ENCODE data around the gene TDRD12. TPM values are rescaled to one million over a fixed set of nuclear protein-coding genes. Genes with fewer than 3 reads are reported as not detected.

TDRD12 gene
- total and polyA plus RNA-seq, 8 donors = 0.06 to 0.84 (median 0.11) TPM; not detected in 3

GRCh38 chr19:32823747-32824102, 104.2 kb downstream of the TDRD12 start:
- ATAC-seq = no peak
- H3K4me1 ChIP-seq = no peaks in the 10 kb centered on the region
- H3K27me3 ChIP-seq = no peaks in the 10 kb centered on the region
- no peaks in the 10 kb centered on the region for H3K36me3 ChIP-seq
- TF ChIP-seq CTCF (IDR thresholded peaks at IDR 0.05) = no peak
- no peak overlapping the region for H3K4me3 ChIP-seq
- H3K27ac ChIP-seq = no peak overlapping the region
- intact Hi-C loops (cut with DNase I) = no loop called here
- no peak for FAIRE-seq
- WGBS, 2 donors = 71 to 73% methylated on average over 7 of the region's 7 CpGs
- no peak for DNase-seq
- no peaks in the 10 kb centered on the region for H3K9me3 ChIP-seq

- no peak for TF ChIP-seq CTCF (IDR thresholded peaks at IDR 0.05)
- no peaks in the 10 kb centered on the region for H3K36me3 ChIP-seq
- intact Hi-C loops (cut with DNase I) = no loop called here
- H3K27ac ChIP-seq = no peak overlapping the region
- H3K4me1 ChIP-seq = no peaks in the 10 kb centered on the region
- no peaks in the 10 kb centered on the region for H3K27me3 ChIP-seq
- H3K9me3 ChIP-seq = no peaks in the 10 kb centered on the region
- 45 to 58% methylated on average over 20 of the region's 20 CpGs for WGBS, 2 donors
- ATAC-seq = no peak
- H3K4me3 ChIP-seq = no peak overlapping the region
- FAIRE-seq = no peak
- no peak for DNase-seq
Observed at GRCh38 chr19:32824191-32824751, 104.7 kb downstream of the TDRD12 start.

- Histone ChIP-seq H3K4me1 (no peaks in the 10 kb centered on the region), H3K36me3 (no peaks in the 10 kb centered on the region), H3K4me3 (no peak overlapping the region), H3K27me3 (no peaks in the 10 kb centered on the region), H3K9me3 (no peaks in the 10 kb centered on the region), H3K27ac (no peak overlapping the region)
- ATAC-seq (no peak), FAIRE-seq (no peak), DNase-seq (no peak)
- 55 to 64% methylated on average over 21 of the region's 21 CpGs for WGBS, 2 donors
- no peak for TF ChIP-seq CTCF (IDR thresholded peaks at IDR 0.05)
- intact Hi-C loops (cut with DNase I) = no loop called here
Observed at GRCh38 chr19:32824916-32825608, 105.5 kb downstream of the TDRD12 start.

GRCh38 chr19:32828139-32828538, 108.6 kb downstream of the TDRD12 start:
- no peaks in the 10 kb centered on the region for H3K4me1 ChIP-seq
- intact Hi-C loops (cut with DNase I) = no loop called here
- no peak overlapping the region for H3K4me3 ChIP-seq
- 88 to 90% methylated on average over 4 of the region's 4 CpGs for WGBS, 2 donors
- no peaks in the 10 kb centered on the region for H3K36me3 ChIP-seq
- DNase-seq (no peak), FAIRE-seq (no peak), ATAC-seq (no peak)
- no peaks in the 10 kb centered on the region for H3K27me3 ChIP-seq
- no peaks in the 10 kb centered on the region for H3K9me3 ChIP-seq
- no peak overlapping the region for H3K27ac ChIP-seq
- no peak for TF ChIP-seq CTCF (IDR thresholded peaks at IDR 0.05)

GRCh38 chr19:32828643-32829344, 109.2 kb downstream of the TDRD12 start:
- H3K4me1 ChIP-seq = no peaks in the 10 kb centered on the region
- DNase-seq (no peak), ATAC-seq (no peak), FAIRE-seq (no peak)
- no peaks in the 10 kb centered on the region for H3K9me3 ChIP-seq
- no peak overlapping the region for H3K27ac ChIP-seq
- no peak overlapping the region for H3K4me3 ChIP-seq
- intact Hi-C loops (cut with DNase I) = no loop called here
- WGBS, 2 donors = 87 to 93% methylated on average over 15 of the region's 15 CpGs
- no peak for TF ChIP-seq CTCF (IDR thresholded peaks at IDR 0.05)
- no peaks in the 10 kb centered on the region for H3K36me3 ChIP-seq
- H3K27me3 ChIP-seq = no peaks in the 10 kb centered on the region

Measured in pancreas (tissue), 10 donors.